Esophagus (tissue), 2 donors: Measurements from ENCODE around the gene PDE4D. TPM values are rescaled to one million over a fixed set of nuclear protein-coding genes. Genes with fewer than 3 reads are reported as not detected.

Source experiments
- H3K27ac ChIP-seq, 2 donors: one replicate each; pipeline ENCODE4 v1.5.1; 2013; ENCODE audit warnings: low read depth in 2 of 2, mild to moderate bottlenecking in 2 of 2, inconsistent platforms in 1 of 2, low read length in 1 of 2, moderate library complexity in 1 of 2
- H3K27me3 ChIP-seq, 2 donors: one replicate each; pipeline ENCODE4 v1.6.1; 2013; ENCODE audit warnings: low read length in 2 of 2, control low read depth in 1 of 2, mild to moderate bottlenecking in 1 of 2; ENCODE audit not compliant: insufficient read depth in 2 of 2, control insufficient read depth in 1 of 2
- H3K36me3 ChIP-seq, 2 donors: one replicate each; pipeline ENCODE4 v1.6.1; 2013; ENCODE audit warnings: low read length in 1 of 2; ENCODE audit not compliant: control insufficient read depth in 2 of 2, insufficient read depth in 2 of 2
- H3K4me1 ChIP-seq, 2 donors: one replicate each; pipeline ENCODE4 v1.6.1; 2013; ENCODE audit warnings: low read length in 1 of 2; ENCODE audit not compliant: control insufficient read depth in 2 of 2, insufficient read depth in 2 of 2
- H3K4me3 ChIP-seq, 2 donors: one replicate each; pipeline ENCODE4 v1.5.1; 2013; ENCODE audit warnings: low read length in 2 of 2, mild to moderate bottlenecking in 2 of 2, low read depth in 1 of 2, moderate library complexity in 1 of 2
- H3K9me3 ChIP-seq, 2 donors: one replicate each; pipeline ENCODE4 v1.6.1; 2013; ENCODE audit warnings: mild to moderate bottlenecking in 2 of 2, low read depth in 1 of 2, low read length in 1 of 2, moderate library complexity in 1 of 2; ENCODE audit not compliant: control insufficient read depth in 2 of 2, insufficient read depth in 1 of 2
- WGBS, 2 donors: extraction: QIAGEN DNeasy Blood & Tissue Kit; methylation state at CpG; one replicate each; pipeline ENCODE4 v1.1.7; 2013; 5-methylcytosine and 5-hydroxymethylcytosine counted together
- polyA plus RNA-seq, 2 donors: library from polyadenylated mRNA; stranded (reverse); fragments of 200-250 nt; gene quantifications; one replicate each; pipeline ENCODE4 v1.2.3, GENCODE V29; 2013
- donor health status: healthy with polysubstance abuse.
- donor health status: Bipolar disorder and iron deficiency.

The PDE4D gene
- polyA plus RNA-seq, 2 donors = 1.5 to 2.5 TPM

DNA sequence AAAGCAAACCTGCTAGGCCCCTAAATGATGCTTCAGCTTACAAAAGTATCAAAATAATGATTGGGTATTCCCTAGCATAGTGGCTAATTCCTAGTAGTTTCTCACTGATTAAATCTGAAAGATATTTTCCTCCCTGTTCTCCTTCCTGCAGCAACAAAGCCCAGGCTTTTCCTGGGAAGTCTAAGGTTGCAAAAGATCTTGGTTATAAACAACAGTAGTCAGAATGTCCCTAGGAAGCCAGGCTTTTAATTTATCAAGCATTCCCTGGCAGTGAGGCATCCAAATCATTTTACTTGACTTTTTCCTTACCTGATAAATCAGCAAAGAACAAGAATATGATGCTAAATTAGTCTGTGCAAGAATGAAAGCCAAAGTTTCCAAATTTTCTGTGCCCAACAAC, 272.0 kb downstream of the PDE4D start:
- no peaks in the 10 kb centered on the region for H3K27me3 ChIP-seq
- H3K9me3 ChIP-seq = no peaks in the 10 kb centered on the region
- no peak overlapping the region for H3K4me3 ChIP-seq
- H3K27ac ChIP-seq = no peak overlapping the region
- H3K36me3 ChIP-seq = no peaks in the 10 kb centered on the region
- H3K4me1 ChIP-seq = no peaks in the 10 kb centered on the region

GRCh38 chr5:59620535-59621212, 272.9 kb downstream of the PDE4D start:
- H3K27ac ChIP-seq = no peak overlapping the region
- no peaks in the 10 kb centered on the region for H3K4me1 ChIP-seq
- H3K4me3 ChIP-seq = no peak overlapping the region

GRCh38 chr5:59618644-59619043, 274.9 kb downstream of the PDE4D start:
- no peak overlapping the region for H3K4me3 ChIP-seq
- no peaks in the 10 kb centered on the region for H3K4me1 ChIP-seq
- 90% methylated on average over 3 of the region's 3 CpGs for WGBS, 2 donors
- no peak overlapping the region for H3K27ac ChIP-seq
- H3K36me3 ChIP-seq = no peaks in the 10 kb centered on the region
- H3K27me3 ChIP-seq = no peaks in the 10 kb centered on the region
- H3K9me3 ChIP-seq = no peaks in the 10 kb centered on the region

More at GRCh38 chr5:59620535-59621212, 272.9 kb downstream of the PDE4D start:
- Histone ChIP-seq H3K36me3 (no peaks in the 10 kb centered on the region), H3K9me3 (no peaks in the 10 kb centered on the region), H3K27me3 (no peaks in the 10 kb centered on the region)

DNA sequence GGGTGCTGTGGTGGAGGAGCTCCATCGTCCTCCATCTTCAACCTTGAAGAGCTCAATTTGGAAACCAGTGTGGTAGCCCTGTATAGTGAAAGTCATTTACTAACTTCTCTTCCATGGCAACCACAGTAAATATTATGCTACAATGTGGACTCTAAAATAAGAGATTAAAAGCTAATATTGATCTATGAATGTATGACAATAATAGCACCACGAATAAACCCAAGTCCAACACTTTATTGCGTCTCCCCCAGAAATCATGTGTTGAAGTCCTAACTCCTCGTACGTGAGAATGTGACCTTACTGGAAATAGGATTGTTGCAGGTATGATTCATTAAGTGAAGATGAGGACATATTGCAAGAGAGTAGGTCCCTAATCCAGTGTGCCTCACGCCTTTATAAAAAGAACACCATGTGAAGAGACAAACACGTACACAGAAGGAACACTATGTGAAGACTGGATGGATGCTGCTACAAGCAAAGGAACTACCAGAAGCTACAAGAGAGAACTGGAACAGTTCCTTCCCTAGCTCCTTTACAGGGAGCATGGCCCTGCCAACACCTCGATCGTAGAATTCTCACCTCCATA, 276.2 kb downstream of the PDE4D start:
- H3K9me3 ChIP-seq = no peaks in the 10 kb centered on the region
- no peaks in the 10 kb centered on the region for H3K4me1 ChIP-seq
- H3K27ac ChIP-seq = no peak overlapping the region
- no peaks in the 10 kb centered on the region for H3K27me3 ChIP-seq
- H3K36me3 ChIP-seq = no peaks in the 10 kb centered on the region
- WGBS, 2 donors = 76 to 81% methylated on average over 9 of the region's 9 CpGs
- H3K4me3 ChIP-seq = no peak overlapping the region

DNA sequence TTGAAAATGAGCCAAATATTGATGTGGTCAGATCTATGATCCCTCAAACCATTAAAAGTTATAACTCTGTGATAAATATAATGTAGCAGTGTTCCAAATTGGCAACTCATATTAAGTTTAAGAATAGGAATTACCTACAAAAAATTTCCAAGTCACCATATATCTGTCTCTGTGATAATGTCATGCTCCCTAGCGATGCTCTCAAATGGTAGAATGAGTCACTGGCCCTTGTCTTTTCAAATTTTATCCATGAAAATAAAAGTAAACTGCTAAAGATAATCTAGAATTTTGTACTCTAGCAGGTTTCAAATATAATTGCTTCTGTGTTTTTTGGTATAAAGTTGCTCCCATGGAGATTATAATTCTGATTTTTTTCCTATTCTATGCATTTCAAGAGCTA, 277.1 kb downstream of the PDE4D start:
- Histone ChIP-seq H3K9me3 (no peaks in the 10 kb centered on the region), H3K4me1 (no peaks in the 10 kb centered on the region), H3K27ac (no peak overlapping the region), H3K36me3 (no peaks in the 10 kb centered on the region), H3K4me3 (no peak overlapping the region), H3K27me3 (no peaks in the 10 kb centered on the region)
- WGBS, 2 donors = 89 to 93% methylated on average over 1 of the region's 1 CpG

- Histone ChIP-seq H3K27me3 (no peaks in the 10 kb centered on the region), H3K4me3 (no peak overlapping the region), H3K36me3 (no peaks in the 10 kb centered on the region), H3K4me1 (no peaks in the 10 kb centered on the region), H3K27ac (no peak overlapping the region), H3K9me3 (no peaks in the 10 kb centered on the region)
- WGBS, 2 donors = 83 to 84% methylated on average over 1 of the region's 1 CpG
These were observed 278.3 kb downstream of the PDE4D start for GRCh38 chr5:59615272-59615671.

DNA sequence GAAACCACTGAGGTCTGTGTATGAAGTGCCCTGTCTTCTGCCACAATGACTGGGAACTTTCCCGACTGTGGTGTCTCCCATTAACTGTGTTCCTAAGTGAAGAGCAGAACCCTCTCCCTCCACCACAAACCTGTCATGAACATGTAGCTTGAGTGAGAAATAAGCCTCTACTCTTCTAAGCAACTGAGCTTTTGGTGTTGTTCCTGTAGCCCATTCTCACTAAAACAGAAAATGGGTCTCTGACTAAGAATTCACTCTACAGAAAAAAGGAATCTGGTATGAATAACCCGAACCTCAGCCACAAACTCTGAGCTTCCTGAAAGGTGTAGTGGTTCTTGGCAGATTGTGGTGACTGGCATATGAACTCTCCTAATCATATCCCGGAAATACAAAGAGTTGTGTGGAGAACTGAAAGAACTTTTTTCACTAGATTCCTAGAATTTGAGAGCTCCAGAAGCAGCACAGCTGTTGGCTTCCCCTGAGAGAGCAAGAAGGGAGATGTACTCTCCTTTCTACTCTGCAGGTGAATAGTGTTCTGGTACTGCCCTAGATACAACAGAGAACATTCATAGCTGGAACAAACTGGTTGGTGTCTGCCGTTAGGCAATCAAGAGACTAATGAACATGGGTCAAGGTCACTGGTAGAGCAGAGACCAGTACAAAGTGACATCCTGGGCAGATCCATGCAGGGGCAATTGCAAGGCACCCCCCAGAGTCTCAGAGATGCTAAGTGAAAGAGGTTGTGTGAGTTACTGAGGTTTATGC, 283.8 kb downstream of the PDE4D start:
- WGBS, 2 donors = 67 to 74% methylated on average over 4 of the region's 4 CpGs
- Histone ChIP-seq H3K4me1 (no peaks in the 10 kb centered on the region), H3K4me3 (no peak overlapping the region), H3K27ac (no peak overlapping the region), H3K27me3 (no peaks in the 10 kb centered on the region), H3K9me3 (no peaks in the 10 kb centered on the region), H3K36me3 (no peaks in the 10 kb centered on the region)

DNA sequence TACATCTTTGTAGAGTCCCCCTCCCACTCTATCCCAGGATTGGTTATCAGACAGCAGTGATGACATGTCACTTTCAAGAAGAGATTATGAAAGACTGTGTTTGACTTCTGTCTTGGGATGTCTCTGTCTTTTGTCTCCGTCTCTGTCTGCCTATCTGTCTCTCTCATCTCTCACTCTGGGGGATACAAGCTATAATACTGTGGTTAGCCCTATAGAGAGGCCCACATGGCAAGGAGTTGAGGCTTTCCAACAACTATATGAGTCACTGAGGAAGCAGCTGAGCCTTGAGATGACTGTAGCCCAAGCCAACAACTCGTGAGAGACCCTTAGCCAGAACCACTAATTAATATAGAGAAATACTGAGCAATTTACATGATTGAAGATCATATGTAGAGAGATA, 284.8 kb downstream of the PDE4D start:
- H3K27ac ChIP-seq = no peak overlapping the region
- H3K4me1 ChIP-seq = no peaks in the 10 kb centered on the region
- 73 to 81% methylated on average over 2 of the region's 2 CpGs for WGBS, 2 donors
- H3K4me3 ChIP-seq = no peak overlapping the region
- H3K9me3 ChIP-seq = no peaks in the 10 kb centered on the region
- no peaks in the 10 kb centered on the region for H3K36me3 ChIP-seq
- H3K27me3 ChIP-seq = no peaks in the 10 kb centered on the region

DNA sequence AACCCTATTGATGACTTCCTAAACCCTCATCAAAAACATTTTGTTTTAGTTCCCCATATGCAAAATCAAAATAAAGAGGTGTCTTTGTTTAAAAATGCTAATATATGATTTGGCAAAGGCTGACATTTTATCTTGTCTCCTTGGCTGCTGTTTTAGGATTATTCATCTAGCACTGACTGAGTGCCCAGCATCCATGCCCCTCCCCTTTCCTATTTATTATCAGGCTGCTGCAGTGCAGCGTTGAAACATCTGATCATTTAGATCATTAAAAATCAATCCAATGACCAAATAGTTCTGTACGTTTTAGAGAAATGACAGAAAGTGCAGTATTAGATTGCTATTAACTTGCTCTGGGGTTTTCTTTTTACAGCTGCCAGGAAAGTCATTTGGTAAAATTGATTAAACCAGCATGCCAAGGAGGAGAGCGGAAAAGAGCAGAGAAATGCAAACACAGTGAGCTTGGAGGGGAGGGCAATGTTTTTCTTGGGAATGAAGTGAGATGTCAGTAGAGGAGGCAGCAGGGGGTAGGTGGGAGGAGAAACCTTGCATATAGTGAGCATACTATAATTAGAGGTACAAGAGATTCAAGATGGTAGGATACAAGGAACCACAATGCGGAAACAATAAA, 286.3 kb downstream of the PDE4D start:
- Histone ChIP-seq H3K4me3 (no peak overlapping the region), H3K27ac (no peak overlapping the region), H3K27me3 (no peaks in the 10 kb centered on the region), H3K36me3 (no peaks in the 10 kb centered on the region), H3K4me1 (no peaks in the 10 kb centered on the region), H3K9me3 (no peaks in the 10 kb centered on the region)
- 51 to 57% methylated on average over 4 of the region's 4 CpGs for WGBS, 2 donors
